Suprapubic skin (tissue), 4 donors: Measurements from ENCODE around the gene LMNTD2. TPM values are rescaled to one million over a fixed set of nuclear protein-coding genes. Genes with fewer than 3 reads are reported as not detected.
A peak's percentile ranks its signal among the peaks of the same experiment; 100 is the strongest.

Experiments used
- DNase-seq, 2 donors: peaks; one replicate each; pipeline ENCODE4 v3.0.0-alpha.2; 2019; ENCODE audit warnings: low spot score in 2 of 2
- H3K27ac ChIP-seq: fragments of 200-600 bp; sonication (generic); one replicate; pipeline ENCODE4 v1.5.1; 2019
- H3K27me3 ChIP-seq: fragments of 200-600 bp; sonication (generic); one replicate; pipeline ENCODE4 v1.5.1; 2019
- H3K36me3 ChIP-seq: fragments of 200-600 bp; sonication (generic); one replicate; pipeline ENCODE4 v1.5.1; 2019
- H3K4me1 ChIP-seq: fragments of 200-600 bp; sonication (generic); one replicate; pipeline ENCODE4 v1.5.1; 2019
- H3K4me3 ChIP-seq: fragments of 200-600 bp; sonication (generic); one replicate; pipeline ENCODE4 v1.5.1; 2019; ENCODE audit warnings: mild to moderate bottlenecking
- H3K9me3 ChIP-seq: fragments of 200-600 bp; sonication (generic); one replicate; pipeline ENCODE4 v1.5.1; 2019
- EP300 ChIP-seq: sonication (generic); formaldehyde crosslinking; IDR thresholded peaks from one replicate; pipeline ENCODE4 v1.6.1; 2017; ENCODE audit warnings: antibody characterized with exemption
- POLR2A ChIP-seq, 2 donors: fragments of 450-650 bp; IDR thresholded peaks; one replicate each; pipeline ENCODE4 v1.6.1; 2017; ENCODE audit warnings: antibody characterized with exemption in 2 of 2, mild to moderate bottlenecking in 2 of 2, moderate library complexity in 2 of 2
- POLR2AphosphoS5 ChIP-seq, 3 donors: sonication (generic); formaldehyde crosslinking; IDR thresholded peaks; one replicate each; pipeline ENCODE4 v1.6.1; 2017; ENCODE audit warnings: antibody characterized with exemption in 3 of 3
- WGBS: methylation state at CpG from one replicate; pipeline ENCODE4 v1.1.5; 2018; 5-methylcytosine and 5-hydroxymethylcytosine counted together
- total RNA-seq, 4 donors: library from RNA; depleted of rRNA; stranded (reverse); fragments of >200 nt; gene quantifications; one replicate each; pipeline ENCODE4 v1.1.0, GENCODE V29; 2016
- TF ChIP-seq, protein P1 (sequence below), 2 donors: fragments of 200-600 bp in 1 of 2; fragments of 450-650 bp in 1 of 2; sonication (generic) in 1 of 2; IDR thresholded peaks; one replicate each; pipeline ENCODE4 v1.5.1; 2016 to 2019; ENCODE audit warnings: antibody characterized with exemption in 2 of 2, mild to moderate bottlenecking in 1 of 2, moderate library complexity in 1 of 2

LMNTD2 gene, protein sequence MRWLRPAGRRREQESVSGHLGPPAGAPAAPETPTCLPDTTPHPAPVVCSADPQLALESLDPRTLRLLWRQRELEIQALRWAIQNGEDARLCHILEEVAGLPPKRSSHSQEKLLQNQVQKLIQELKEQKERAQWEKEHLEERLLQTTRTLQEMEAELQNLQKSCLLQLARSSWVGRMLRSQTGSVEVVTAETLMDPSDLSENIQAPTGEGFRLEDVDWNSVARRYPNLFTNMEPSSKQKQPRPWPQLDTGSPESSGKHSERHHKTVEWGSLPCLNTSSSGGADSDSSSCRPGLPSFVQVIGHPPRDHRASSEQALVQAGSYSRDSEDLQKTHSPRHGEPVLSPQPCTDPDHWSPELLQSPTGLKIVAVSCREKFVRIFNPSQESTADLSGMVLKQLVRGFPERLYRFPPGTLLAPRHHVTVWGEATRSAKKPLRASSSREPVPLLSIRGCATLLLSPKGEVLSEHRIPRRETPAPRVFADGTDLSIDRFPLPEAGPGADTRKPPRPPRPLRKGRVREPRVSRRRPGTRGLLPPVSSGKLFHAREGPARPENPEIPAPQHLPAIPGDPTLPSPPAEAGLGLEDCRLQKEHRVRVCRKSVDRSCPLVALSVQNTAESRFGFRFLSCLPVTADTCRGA
- total RNA-seq = 10 to 100 TPM in 1 of 4 donors, 1 to 10 TPM in 3; 6.3 to 17.8 (median 8.7) TPM

DNA sequence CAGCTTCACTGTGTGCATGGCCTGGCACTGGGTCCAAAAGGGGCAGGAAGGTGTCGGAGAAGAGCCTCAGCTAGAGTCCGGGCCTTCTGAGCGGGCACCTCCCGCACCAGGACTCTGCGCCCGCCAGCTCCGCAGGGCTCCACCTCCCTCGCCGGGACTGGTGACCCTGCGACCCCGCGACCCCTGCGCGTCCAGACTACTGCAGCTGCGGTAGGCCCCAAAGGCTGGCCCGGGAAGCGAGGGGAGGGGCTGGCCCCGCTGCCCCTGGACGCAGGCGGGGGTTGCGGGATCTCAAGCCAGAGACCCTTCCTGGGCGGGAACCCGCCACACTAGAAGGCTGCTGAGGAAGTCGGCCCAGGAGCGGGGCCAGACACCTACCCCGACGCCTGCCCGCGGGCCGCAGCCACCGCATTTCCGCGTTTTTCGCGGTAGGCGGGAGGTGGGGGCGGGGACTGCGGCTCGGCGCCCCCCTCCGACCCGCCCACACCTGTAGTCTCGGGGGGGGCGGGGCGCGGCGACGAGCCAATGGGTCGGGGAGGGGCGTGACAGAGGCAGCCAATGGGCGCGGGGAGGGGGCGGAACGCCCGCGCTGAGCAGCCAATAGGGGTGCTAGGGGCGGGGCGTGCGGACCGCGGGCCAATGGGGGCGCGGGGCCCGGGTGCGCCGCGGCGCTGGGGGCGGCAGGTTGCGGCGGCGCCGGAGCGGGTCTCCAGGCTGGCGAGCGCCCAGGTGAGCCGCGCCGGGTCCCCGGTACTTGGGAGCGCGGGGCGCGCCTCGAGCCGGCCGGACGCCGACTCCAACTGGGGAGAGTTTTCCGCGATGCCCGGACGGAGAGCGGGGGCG lies at the start of gene LMNTD2, which contains the start of gene RASSF7:
TSS of gene LMNTD2 (minus strand) at position 434 of the 843 bp plus-strand sequence. CDS start at position 412, 22 bp downstream.
TSS of gene RASSF7 (plus strand) at position 666 of the 843 bp plus-strand sequence. CDS start 799 bp downstream, outside the sequence.
- WGBS = 0% methylated on average over 25 of the region's 95 CpGs
- H3K4me1 ChIP-seq = peaks cover 53% of the 10 kb centered on the region
- H3K36me3 ChIP-seq = no peaks in the 10 kb centered on the region
- peak within 1 kb of the TSS; percentile 89 for H3K27ac ChIP-seq
- H3K9me3 ChIP-seq = no peaks in the 10 kb centered on the region
- peak; percentile 92 to 95 for DNase-seq
- peak in 1 of 3 donors; percentile 60 for TF ChIP-seq POLR2AphosphoS5 (IDR thresholded peaks at IDR 0.05)
- peak in 1 of 2 donors; percentile 8 for TF ChIP-seq POLR2A (IDR thresholded peaks at IDR 0.05)
- no peak for TF ChIP-seq EP300
- TF ChIP-seq, protein P1, sequence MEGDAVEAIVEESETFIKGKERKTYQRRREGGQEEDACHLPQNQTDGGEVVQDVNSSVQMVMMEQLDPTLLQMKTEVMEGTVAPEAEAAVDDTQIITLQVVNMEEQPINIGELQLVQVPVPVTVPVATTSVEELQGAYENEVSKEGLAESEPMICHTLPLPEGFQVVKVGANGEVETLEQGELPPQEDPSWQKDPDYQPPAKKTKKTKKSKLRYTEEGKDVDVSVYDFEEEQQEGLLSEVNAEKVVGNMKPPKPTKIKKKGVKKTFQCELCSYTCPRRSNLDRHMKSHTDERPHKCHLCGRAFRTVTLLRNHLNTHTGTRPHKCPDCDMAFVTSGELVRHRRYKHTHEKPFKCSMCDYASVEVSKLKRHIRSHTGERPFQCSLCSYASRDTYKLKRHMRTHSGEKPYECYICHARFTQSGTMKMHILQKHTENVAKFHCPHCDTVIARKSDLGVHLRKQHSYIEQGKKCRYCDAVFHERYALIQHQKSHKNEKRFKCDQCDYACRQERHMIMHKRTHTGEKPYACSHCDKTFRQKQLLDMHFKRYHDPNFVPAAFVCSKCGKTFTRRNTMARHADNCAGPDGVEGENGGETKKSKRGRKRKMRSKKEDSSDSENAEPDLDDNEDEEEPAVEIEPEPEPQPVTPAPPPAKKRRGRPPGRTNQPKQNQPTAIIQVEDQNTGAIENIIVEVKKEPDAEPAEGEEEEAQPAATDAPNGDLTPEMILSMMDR (IDR thresholded peaks at IDR 0.05) = no peak
- H3K4me3 ChIP-seq = peak within 1 kb of the TSS; percentile 86
- peaks cover 19% of the 10 kb centered on the region for H3K27me3 ChIP-seq

DNA sequence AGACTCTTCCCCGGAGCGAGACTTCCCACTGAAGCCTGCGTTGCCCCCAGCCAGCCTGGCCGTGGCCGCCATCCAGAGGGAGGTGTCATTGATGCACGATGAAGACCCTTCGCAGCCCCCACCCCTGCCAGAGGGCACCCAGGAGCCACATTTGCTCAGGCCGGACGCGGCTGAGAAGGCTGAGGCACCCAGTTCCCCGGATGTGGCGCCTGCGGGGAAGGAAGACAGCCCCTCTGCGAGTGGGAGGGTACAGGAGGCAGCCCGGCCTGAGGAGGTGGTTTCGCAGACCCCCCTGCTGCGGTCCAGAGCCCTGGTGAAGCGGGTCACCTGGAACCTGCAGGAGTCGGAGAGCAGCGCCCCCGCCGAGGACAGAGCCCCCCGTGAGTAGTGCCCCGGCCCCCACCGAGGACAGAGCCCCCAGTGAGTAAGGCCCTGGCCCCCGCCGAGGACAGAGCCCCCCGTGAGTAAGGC lies 48.8 kb upstream of the LMNTD2 start:
- Histone ChIP-seq H3K27ac (no peak overlapping the region), H3K4me3 (no peak overlapping the region), H3K4me1 (peaks cover 49% of the 10 kb centered on the region), H3K27me3 (no peaks in the 10 kb centered on the region), H3K36me3 (peaks cover 90% of the 10 kb centered on the region), H3K9me3 (no peaks in the 10 kb centered on the region)
- WGBS = 91% methylated on average over 8 of the region's 28 CpGs
- DNase-seq = peak in 1 of 2 donors; percentile 64
- no peak for TF ChIP-seq POLR2AphosphoS5 (IDR thresholded peaks at IDR 0.05)
- no peak for TF ChIP-seq EP300
- TF ChIP-seq POLR2A (IDR thresholded peaks at IDR 0.05) = no peak
- TF ChIP-seq, protein P1 (IDR thresholded peaks at IDR 0.05) = no peak

DNA sequence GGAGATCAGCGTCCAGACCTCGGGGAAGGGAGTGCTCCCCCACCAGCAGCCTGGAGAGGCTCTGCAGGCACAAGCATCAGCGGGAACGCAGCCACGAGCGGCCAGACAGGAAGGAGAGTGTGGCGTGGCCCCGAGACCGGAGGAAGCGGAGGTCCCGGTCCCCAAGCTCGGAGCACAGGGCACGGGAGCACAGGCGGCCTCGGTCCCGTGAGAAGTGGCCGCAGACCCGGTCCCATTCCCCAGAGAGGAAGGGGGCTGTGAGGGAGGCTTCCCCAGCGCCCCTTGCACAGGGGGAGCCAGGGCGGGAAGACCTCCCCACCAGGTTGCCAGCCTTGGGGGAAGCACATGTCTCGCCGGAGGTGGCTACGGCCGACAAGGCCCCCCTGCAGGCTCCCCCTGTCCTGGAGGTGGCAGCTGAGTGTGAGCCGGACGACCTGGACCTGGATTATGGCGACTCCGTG lies 48.3 kb upstream of the LMNTD2 start:
- 95% methylated on average over 28 of the region's 28 CpGs for WGBS
- Histone ChIP-seq H3K36me3 (peaks cover 96% of the 10 kb centered on the region), H3K27me3 (no peaks in the 10 kb centered on the region), H3K4me3 (no peak overlapping the region), H3K9me3 (no peaks in the 10 kb centered on the region), H3K27ac (no peak overlapping the region), H3K4me1 (peaks cover 43% of the 10 kb centered on the region)
- no peak for DNase-seq
- no peak for TF ChIP-seq POLR2AphosphoS5 (IDR thresholded peaks at IDR 0.05)
- no peak for TF ChIP-seq POLR2A (IDR thresholded peaks at IDR 0.05)
- no peak for TF ChIP-seq EP300
- TF ChIP-seq, protein P1 (IDR thresholded peaks at IDR 0.05) = no peak

DNA sequence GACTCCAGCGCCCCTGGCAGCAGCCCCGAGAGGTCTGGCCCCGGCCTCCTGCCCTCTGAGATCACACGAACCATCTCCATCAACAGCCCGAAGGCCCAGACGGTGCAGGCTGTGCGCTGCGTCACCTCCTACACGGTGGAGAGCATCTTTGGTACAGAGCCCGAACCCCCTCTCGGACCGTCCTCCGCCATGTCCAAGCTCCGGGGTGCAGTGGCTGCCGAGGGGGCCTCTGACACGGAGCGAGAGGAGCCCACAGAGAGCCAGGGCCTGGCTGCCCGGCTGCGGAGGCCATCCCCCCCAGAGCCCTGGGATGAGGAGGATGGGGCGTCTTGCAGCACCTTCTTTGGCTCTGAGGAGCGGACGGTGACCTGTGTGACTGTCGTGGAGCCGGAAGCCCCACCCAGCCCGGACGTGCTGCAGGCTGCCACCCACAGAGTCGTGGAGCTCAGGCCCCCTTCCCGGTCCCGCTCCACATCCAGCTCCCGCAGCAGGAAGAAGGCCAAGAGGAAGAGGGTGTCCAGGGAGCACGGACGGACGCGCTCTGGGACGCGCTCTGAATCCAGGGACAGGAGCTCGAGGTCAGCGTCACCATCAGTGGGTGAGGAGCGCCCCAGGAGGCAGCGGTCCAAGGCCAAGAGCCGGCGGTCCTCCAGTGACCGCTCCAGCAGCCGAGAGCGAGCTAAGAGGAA lies 47.6 kb upstream of the LMNTD2 start:
- H3K36me3 ChIP-seq = peaks cover 99% of the 10 kb centered on the region
- peaks cover 36% of the 10 kb centered on the region for H3K4me1 ChIP-seq
- 95% methylated on average over 36 of the region's 45 CpGs for WGBS
- TF ChIP-seq POLR2A (IDR thresholded peaks at IDR 0.05) (no peak), POLR2AphosphoS5 (IDR thresholded peaks at IDR 0.05) (no peak)
- TF ChIP-seq, protein P1 (IDR thresholded peaks at IDR 0.05) = no peak
- no peaks in the 10 kb centered on the region for H3K27me3 ChIP-seq
- H3K4me3 ChIP-seq = no peak overlapping the region
- H3K27ac ChIP-seq = no peak overlapping the region
- peak in 1 of 2 donors; percentile 62 for DNase-seq
- no peaks in the 10 kb centered on the region for H3K9me3 ChIP-seq
